Measurements from ENCODE around the gene CD69.

- TF ChIP-seq CTCF (conservative IDR thresholded peaks at IDR 0.05; ENCODE audit: low read length) = no peak
- TF ChIP-seq EZH2phosphoT487 (IDR thresholded peaks at IDR 0.05; ENCODE audit: borderline replicate concordance) = no peak
These were observed 32.4 kb upstream of the CD69 start for GRCh38 chr12:9792961-9793617.
